ENCODE measurements around the gene PDE6B.

DNA sequence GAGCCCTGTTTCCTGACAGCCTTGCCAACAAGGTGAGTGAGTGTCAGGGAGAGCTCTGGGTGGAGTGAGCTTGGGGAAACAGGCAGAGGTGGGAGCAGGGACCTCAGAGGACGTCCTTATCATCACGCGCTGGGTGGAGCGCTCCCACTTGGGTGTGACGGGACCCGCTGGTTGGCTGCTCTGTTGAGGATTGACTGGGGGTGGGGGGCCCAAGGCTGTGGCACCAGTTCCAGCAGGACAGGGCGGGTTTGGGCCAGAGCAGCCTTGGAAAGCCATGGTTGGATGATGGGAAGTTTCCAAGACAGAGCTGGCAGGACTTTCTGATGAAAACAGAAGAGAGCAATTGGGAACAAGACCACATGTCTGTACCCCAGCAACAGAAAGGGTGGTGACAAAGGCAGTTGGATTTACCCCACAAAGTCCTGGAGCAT is 77.3 kb downstream of the PDE6B start:
- TF ChIP-seq GATA2 (IDR thresholded peaks at IDR 0.05; ENCODE audit: low read depth, low read length), result no peak
- no peak for TF ChIP-seq GATA3 (IDR thresholded peaks at IDR 0.05; ENCODE audit: low read depth, low read length)

Data from SH-SY5Y (cell line).